Activated T-cell treated with anti-CD3 and anti-CD28 coated beads, Interleukin-2, amount 50 U/mL, for 24 hours (primary cell): ENCODE measurements around the gene TBCA.
"Not testable (repeated sequence)": the region's sequence is repeated elsewhere in the genome, so short reads cannot be mapped to it uniquely, and the experiment has no call there.

ENCODE experiments used
- DNase-seq: peaks from one replicate; pipeline ENCODE4 v3.0.0-alpha.2; 2020
- H3K27ac Mint-ChIP-seq: 2 replicates; pipeline ENCODE4 v1.8.0; 2020; ENCODE audit warnings: mild to moderate bottlenecking, mixed read lengths
- H3K27me3 Mint-ChIP-seq: 2 replicates; pipeline ENCODE4 v1.8.0; 2020; ENCODE audit warnings: mixed read lengths
- H3K36me3 Mint-ChIP-seq: 2 replicates; pipeline ENCODE4 v1.8.0; 2020; ENCODE audit warnings: low read depth, mixed read lengths
- H3K4me1 Mint-ChIP-seq: 2 replicates; pipeline ENCODE4 v1.8.0; 2020; ENCODE audit warnings: low read depth, mixed read lengths
- H3K4me3 Mint-ChIP-seq: 2 replicates; pipeline ENCODE4 v1.8.0; 2020; ENCODE audit warnings: mild to moderate bottlenecking, moderate library complexity, mixed read lengths
- H3K9me3 Mint-ChIP-seq: 2 replicates; pipeline ENCODE4 v1.8.0; 2020; ENCODE audit warnings: mixed read lengths

Gene TBCA

DNA sequence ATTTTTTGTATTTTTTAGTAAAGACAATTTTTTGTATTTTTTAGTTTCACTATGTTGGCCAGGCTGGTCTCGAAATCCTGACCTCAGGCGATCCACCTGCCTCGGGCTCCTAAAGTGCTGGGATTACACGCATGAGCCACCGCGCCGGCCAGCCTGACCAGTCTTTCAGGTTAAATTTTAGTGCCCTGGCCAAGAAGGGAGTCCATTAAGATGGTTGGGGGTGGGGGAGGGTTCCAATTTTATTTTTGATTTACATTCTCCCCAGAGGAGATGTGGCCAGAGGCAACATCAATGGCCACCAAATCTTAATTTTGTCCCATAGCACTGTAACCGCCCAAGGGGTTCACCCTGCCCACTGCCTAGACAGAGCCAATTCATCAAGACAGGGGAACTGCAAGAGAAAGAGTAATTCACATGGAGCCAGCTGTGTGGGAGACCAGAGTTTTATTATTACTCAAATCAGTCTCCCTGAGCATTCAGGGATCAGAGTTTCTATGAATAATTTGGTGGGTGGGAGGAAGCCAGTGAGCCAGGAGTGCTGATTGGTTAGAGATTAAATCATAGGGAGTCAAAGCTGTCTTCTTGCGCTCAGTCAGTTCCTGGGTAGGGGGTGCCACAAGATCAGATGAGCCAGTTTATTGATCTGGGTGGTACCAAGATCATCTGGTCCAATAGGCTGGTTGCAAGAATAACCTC is 24.7 kb downstream of the TBCA start:
- DNase-seq: no peak
- Mint-ChIP-seq H3K27ac (peak overlapping the region; percentile 64), H3K36me3 (peaks cover 40% of the 10 kb centered on the region), H3K4me3 (no peak overlapping the region), H3K27me3 (no peaks in the 10 kb centered on the region), H3K4me1 (peaks cover 46% of the 10 kb centered on the region), H3K9me3 (no peaks in the 10 kb centered on the region)

DNA sequence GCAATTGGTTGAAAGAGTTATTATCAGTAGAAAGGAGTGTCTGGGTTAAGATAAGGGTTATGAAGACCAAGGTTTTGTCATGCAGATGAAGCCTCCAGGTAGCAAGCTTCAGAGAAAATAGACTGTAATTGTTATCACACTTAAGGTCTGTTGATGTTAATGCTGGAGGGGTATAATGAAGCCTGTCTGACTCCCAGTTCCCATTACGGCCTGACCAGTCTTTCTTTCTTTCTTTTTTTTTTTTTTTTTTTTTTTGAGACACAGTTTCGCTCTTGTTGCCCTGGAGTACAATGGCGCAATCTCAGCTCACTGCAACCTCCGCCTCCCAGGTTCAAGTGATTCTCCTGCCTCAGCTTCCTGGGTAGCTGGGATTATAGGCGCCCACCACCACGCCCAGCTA is 25.2 kb downstream of the TBCA start:
- DNase-seq, H3K27ac Mint-ChIP-seq, H3K9me3 Mint-ChIP-seq, H3K4me3 Mint-ChIP-seq, H3K27me3 Mint-ChIP-seq: not testable (repeated sequence)
- Mint-ChIP-seq H3K36me3 (peaks cover 37% of the 10 kb centered on the region), H3K4me1 (peaks cover 41% of the 10 kb centered on the region)

GRCh38 chr5:77748160-77748559 is 28.0 kb downstream of the TBCA start:
- H3K27me3 Mint-ChIP-seq: no peaks in the 10 kb centered on the region
- peaks cover 51% of the 10 kb centered on the region for H3K4me1 Mint-ChIP-seq
- H3K9me3 Mint-ChIP-seq: no peaks in the 10 kb centered on the region
- H3K27ac Mint-ChIP-seq: no peak overlapping the region
- H3K36me3 Mint-ChIP-seq: peaks cover 49% of the 10 kb centered on the region
- DNase-seq: no peak
- H3K4me3 Mint-ChIP-seq: no peak overlapping the region

DNA sequence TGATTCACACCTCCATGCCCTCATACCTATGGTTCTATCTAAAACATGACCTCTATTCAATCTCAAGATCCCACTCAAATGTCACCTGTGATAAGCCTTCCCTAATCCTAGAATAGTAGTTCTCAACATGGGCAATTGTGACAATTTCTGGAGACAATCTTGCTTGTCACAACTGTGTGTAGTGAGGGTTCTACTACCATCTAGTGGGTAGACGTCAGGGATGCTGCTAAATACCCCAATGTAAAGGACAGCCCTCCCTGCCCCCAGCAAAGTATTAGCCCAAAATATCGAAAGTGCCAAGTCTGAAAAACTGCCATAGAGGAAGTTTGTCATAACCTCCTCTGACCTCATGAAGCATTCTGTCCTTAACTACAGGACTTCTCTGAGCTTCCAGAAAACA is 32.0 kb downstream of the TBCA start:
- Mint-ChIP-seq H3K9me3 (no peaks in the 10 kb centered on the region), H3K27ac (no peak overlapping the region), H3K4me3 (no peak overlapping the region), H3K36me3 (peaks cover 38% of the 10 kb centered on the region), H3K4me1 (peaks cover 26% of the 10 kb centered on the region), H3K27me3 (no peaks in the 10 kb centered on the region)
- DNase-seq: no peak

- DNase-seq: no peak
- Mint-ChIP-seq H3K9me3 (no peaks in the 10 kb centered on the region), H3K4me1 (peaks cover 20% of the 10 kb centered on the region), H3K4me3 (no peak overlapping the region), H3K27me3 (no peaks in the 10 kb centered on the region), H3K36me3 (peaks cover 34% of the 10 kb centered on the region), H3K27ac (no peak overlapping the region)
Observed at GRCh38 chr5:77743181-77743580, 33.0 kb downstream of the TBCA start.

DNA sequence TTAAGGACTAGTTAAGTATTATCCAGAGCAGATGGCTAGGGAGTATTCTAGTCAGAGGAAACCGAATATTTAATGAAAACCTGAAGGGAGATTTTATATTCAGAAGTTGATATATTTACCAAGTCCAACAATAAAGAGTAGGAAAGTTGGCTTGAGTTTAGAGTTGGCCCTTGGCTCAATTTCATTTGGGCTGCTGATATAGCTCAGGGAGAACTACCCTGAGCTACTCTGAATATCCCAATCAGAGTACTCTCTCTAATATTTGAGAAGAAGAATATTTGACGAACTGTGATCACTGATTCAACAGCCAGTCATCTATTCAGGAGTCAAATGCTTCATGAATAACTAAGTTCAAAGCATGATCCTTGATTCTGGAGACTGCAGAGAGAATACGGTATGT is 34.5 kb downstream of the TBCA start:
- peaks cover 42% of the 10 kb centered on the region for H3K36me3 Mint-ChIP-seq
- H3K4me1 Mint-ChIP-seq: peaks cover 27% of the 10 kb centered on the region
- no peak overlapping the region for H3K4me3 Mint-ChIP-seq
- no peaks in the 10 kb centered on the region for H3K27me3 Mint-ChIP-seq
- H3K27ac Mint-ChIP-seq: no peak overlapping the region
- peaks cover under 1% of the 10 kb centered on the region for H3K9me3 Mint-ChIP-seq
- DNase-seq: no peak

GRCh38 chr5:77734885-77735284 is 41.3 kb downstream of the TBCA start:
- peaks cover 44% of the 10 kb centered on the region for H3K4me1 Mint-ChIP-seq
- no peak overlapping the region for H3K27ac Mint-ChIP-seq
- DNase-seq: no peak
- H3K4me3 Mint-ChIP-seq: no peak overlapping the region
- peaks cover 49% of the 10 kb centered on the region for H3K36me3 Mint-ChIP-seq
- no peaks in the 10 kb centered on the region for H3K27me3 Mint-ChIP-seq
- H3K9me3 Mint-ChIP-seq: peaks cover 9% of the 10 kb centered on the region

DNA sequence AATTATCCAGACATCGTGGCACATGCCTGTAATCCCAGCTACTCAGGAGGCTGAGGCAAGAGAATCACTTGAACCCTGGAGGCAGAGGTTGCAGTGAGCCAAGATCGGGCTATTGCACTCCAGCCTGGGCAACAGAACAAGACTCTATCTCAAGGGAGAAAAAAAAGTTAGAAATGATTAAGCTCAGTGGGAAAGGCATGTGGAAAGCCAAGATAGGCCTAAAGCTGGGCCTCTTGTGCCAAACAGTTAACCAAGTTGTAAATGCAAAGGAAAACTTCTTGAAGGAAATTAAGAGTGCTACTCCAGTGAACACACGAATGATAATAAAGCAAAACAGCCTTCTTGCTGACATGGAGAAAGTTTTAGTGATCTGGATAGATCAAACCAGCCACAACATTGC is 43.0 kb downstream of the TBCA start:
- no peak overlapping the region for H3K27ac Mint-ChIP-seq
- H3K27me3 Mint-ChIP-seq: no peaks in the 10 kb centered on the region
- peaks cover 9% of the 10 kb centered on the region for H3K9me3 Mint-ChIP-seq
- peaks cover 47% of the 10 kb centered on the region for H3K4me1 Mint-ChIP-seq
- H3K36me3 Mint-ChIP-seq: peaks cover 49% of the 10 kb centered on the region
- no peak for DNase-seq
- no peak overlapping the region for H3K4me3 Mint-ChIP-seq

- peaks cover 51% of the 10 kb centered on the region for H3K36me3 Mint-ChIP-seq
- no peak for DNase-seq
- H3K27ac Mint-ChIP-seq: no peak overlapping the region
- H3K9me3 Mint-ChIP-seq: no peaks in the 10 kb centered on the region
- peaks cover 39% of the 10 kb centered on the region for H3K4me1 Mint-ChIP-seq
- H3K4me3 Mint-ChIP-seq: no peak overlapping the region
- no peaks in the 10 kb centered on the region for H3K27me3 Mint-ChIP-seq
Observed at GRCh38 chr5:77727190-77727589, 48.9 kb downstream of the TBCA start.

DNA sequence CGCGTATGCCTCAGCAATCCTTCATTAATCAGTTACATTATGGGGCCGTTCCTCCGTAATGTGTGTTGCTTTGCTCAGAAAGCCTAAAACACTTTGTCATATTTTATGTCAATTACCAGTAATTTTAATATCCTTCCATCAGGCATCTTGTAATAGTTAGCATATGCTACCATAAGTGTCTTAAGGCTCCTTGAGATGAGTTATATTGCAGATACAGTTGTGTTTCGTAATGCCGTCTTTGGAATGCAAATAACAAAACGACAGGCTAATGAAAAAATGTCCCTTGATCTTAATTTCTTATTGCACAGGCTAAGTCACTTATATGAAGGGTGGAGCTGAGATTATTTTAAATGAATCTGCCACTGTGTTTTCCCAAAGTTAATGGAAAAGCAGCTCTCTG is 50.5 kb downstream of the TBCA start:
- no peak overlapping the region for H3K27ac Mint-ChIP-seq
- DNase-seq: no peak
- H3K9me3 Mint-ChIP-seq: no peaks in the 10 kb centered on the region
- peaks cover 39% of the 10 kb centered on the region for H3K36me3 Mint-ChIP-seq
- no peak overlapping the region for H3K4me3 Mint-ChIP-seq
- H3K27me3 Mint-ChIP-seq: no peaks in the 10 kb centered on the region
- peaks cover 33% of the 10 kb centered on the region for H3K4me1 Mint-ChIP-seq

- Mint-ChIP-seq H3K36me3 (peaks cover 40% of the 10 kb centered on the region), H3K27me3 (no peaks in the 10 kb centered on the region), H3K9me3 (no peaks in the 10 kb centered on the region), H3K4me3 (no peak overlapping the region), H3K4me1 (peaks cover 33% of the 10 kb centered on the region), H3K27ac (no peak overlapping the region)
- no peak for DNase-seq
Observed at GRCh38 chr5:77724934-77725333, 51.2 kb downstream of the TBCA start.

- Mint-ChIP-seq H3K36me3 (peaks cover 45% of the 10 kb centered on the region), H3K9me3 (no peaks in the 10 kb centered on the region), H3K27ac (peak overlapping the region; percentile 8), H3K27me3 (no peaks in the 10 kb centered on the region), H3K4me3 (no peak overlapping the region), H3K4me1 (peaks cover 42% of the 10 kb centered on the region)
- DNase-seq: no peak
Observed at GRCh38 chr5:77719666-77720363, 56.3 kb downstream of the TBCA start.

GRCh38 chr5:77718934-77719610 is 57.1 kb downstream of the TBCA start:
- Mint-ChIP-seq H3K4me1 (peaks cover 43% of the 10 kb centered on the region), H3K4me3 (no peak overlapping the region), H3K36me3 (peaks cover 43% of the 10 kb centered on the region), H3K27me3 (no peaks in the 10 kb centered on the region), H3K9me3 (no peaks in the 10 kb centered on the region), H3K27ac (peak overlapping the region; percentile 83)
- DNase-seq: no peak

DNA sequence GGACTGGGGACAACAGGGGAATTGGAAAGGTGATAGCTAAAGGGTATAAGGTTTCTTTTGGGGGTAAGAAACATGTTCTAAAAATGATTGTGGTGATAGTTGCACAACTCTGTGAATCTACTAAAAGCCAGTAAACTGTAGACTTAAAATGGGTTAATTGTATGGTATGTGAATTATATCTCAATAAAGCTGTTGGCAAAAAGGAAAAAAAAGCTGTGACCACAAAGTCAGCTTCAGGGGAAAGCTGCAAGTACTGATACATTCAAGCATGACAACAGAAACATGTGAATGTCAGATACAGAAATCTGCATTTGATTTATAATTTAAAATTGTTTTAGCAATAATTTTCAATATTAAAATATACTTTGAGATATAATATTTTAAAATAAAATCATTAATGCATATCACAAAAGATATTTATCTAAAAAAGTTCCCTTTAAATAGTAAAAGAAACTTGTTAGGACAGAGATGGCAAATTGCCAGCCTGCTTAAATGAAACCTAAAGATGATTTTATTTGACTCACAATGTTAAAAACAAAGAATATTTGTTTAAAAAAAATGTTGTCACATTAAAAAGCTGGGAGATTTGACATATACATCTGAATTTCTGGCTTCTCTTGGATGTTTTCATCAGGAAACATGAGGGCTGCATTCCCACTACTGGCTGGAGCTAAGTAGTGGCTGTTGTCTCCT is 66.0 kb downstream of the TBCA start:
- H3K4me3 Mint-ChIP-seq: no peak overlapping the region
- DNase-seq: no peak
- H3K27ac Mint-ChIP-seq: no peak overlapping the region
- peaks cover 40% of the 10 kb centered on the region for H3K36me3 Mint-ChIP-seq
- H3K4me1 Mint-ChIP-seq: peaks cover 11% of the 10 kb centered on the region
- no peaks in the 10 kb centered on the region for H3K27me3 Mint-ChIP-seq
- no peaks in the 10 kb centered on the region for H3K9me3 Mint-ChIP-seq
